GM18520 (cell line): Measurements from ENCODE around the gene LUC7L.
"Not testable (repeated sequence)": the region's sequence is repeated elsewhere in the genome, so short reads cannot be mapped to it uniquely, and the experiment has no call there.

Source experiments
- ATAC-seq: cut with Tn5 transposase; IDR thresholded peaks from one replicate; pipeline ENCODE4 v1.9.1; 2021; ENCODE audit not compliant: unreplicated experiment

LUC7L gene

GRCh38 chr16:167122-167690 is 62.0 kb downstream of the LUC7L start:
- ATAC-seq: no peak

- ATAC-seq: no peak
Measured at GRCh38 chr16:166375-167121, 62.7 kb downstream of the LUC7L start.

GRCh38 chr16:165539-166374 is 63.5 kb downstream of the LUC7L start, which contains the start of gene HBM:
Gene HBM (plus strand): TSS chr16:165978. CDS start chr16:165998, 20 bp downstream.
- no peak for ATAC-seq

- ATAC-seq: no peak
Measured at GRCh38 chr16:164827-165538, 64.3 kb downstream of the LUC7L start.

GRCh38 chr16:164134-164823 is 65.0 kb downstream of the LUC7L start:
- not testable (repeated sequence) for ATAC-seq

- not testable (repeated sequence) for ATAC-seq
Measured at GRCh38 chr16:163696-164095, 65.6 kb downstream of the LUC7L start.

- ATAC-seq: not testable (repeated sequence)
Measured at GRCh38 chr16:163139-163538, 66.1 kb downstream of the LUC7L start.

GRCh38 chr16:162271-162991 is 66.8 kb downstream of the LUC7L start:
- no peak for ATAC-seq

GRCh38 chr16:160691-161190 is 68.5 kb downstream of the LUC7L start:
- no peak for ATAC-seq

- ATAC-seq: not testable (repeated sequence)
Measured at GRCh38 chr16:160242-160641, 69.0 kb downstream of the LUC7L start.

GRCh38 chr16:159136-159849 is 70.0 kb downstream of the LUC7L start:
- ATAC-seq: no peak

- no peak for ATAC-seq
Measured at GRCh38 chr16:155031-155398, 74.2 kb downstream of the LUC7L start.

- no peak for ATAC-seq
Measured at GRCh38 chr16:154217-155030, 74.8 kb downstream of the LUC7L start.

GRCh38 chr16:153550-154216 is 75.6 kb downstream of the LUC7L start:
- not testable (repeated sequence) for ATAC-seq

- ATAC-seq: not testable (repeated sequence)
Measured at GRCh38 chr16:153129-153521, 76.1 kb downstream of the LUC7L start.

GRCh38 chr16:152141-153128 is 76.8 kb downstream of the LUC7L start, which contains the start of gene HBZ:
Gene HBZ (plus strand): TSS chr16:152644. CDS start chr16:152910, 266 bp downstream.
- no peak for ATAC-seq
